PC-9 (cell line): ENCODE measurements around the gene BRSK2.

Experiments
- EZH2 ChIP-seq: fragments of 200-600 bp; sonication (generic); IDR thresholded peaks from 2 replicates; pipeline ENCODE4 v1.8.0; 2017; ENCODE audit warnings: antibody characterized with exemption, low read depth
- TF ChIP-seq, protein P1 (sequence below): fragments of 200-600 bp; sonication (generic); conservative IDR thresholded peaks from 2 replicates; pipeline ENCODE4 v1.6.1; 2017; ENCODE audit warnings: mixed run types, antibody characterized with exemption, mild to moderate bottlenecking, moderate library complexity

DNA sequence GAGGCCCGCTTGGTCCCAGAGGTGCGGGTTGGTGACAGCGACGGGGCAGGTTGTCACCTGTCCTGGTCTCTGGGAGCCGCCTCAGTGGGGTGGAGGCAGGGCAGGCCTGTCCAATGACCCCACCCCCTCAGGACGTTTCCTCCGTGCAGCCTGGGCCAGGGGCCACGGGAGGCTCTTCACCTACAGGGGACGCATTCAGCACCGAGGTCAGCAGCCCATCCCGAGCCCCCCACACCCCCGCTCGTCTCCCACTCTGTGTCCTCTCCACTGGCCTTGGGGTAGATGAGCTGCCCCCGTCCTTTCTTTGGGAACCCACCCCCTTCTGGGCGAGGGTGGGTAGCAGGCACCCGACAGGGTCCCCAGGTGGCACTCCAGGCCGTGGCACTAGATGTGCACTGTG is 35.7 kb downstream of the BRSK2 start:
- TF ChIP-seq, protein P1, sequence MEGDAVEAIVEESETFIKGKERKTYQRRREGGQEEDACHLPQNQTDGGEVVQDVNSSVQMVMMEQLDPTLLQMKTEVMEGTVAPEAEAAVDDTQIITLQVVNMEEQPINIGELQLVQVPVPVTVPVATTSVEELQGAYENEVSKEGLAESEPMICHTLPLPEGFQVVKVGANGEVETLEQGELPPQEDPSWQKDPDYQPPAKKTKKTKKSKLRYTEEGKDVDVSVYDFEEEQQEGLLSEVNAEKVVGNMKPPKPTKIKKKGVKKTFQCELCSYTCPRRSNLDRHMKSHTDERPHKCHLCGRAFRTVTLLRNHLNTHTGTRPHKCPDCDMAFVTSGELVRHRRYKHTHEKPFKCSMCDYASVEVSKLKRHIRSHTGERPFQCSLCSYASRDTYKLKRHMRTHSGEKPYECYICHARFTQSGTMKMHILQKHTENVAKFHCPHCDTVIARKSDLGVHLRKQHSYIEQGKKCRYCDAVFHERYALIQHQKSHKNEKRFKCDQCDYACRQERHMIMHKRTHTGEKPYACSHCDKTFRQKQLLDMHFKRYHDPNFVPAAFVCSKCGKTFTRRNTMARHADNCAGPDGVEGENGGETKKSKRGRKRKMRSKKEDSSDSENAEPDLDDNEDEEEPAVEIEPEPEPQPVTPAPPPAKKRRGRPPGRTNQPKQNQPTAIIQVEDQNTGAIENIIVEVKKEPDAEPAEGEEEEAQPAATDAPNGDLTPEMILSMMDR = no peak
- no peak for TF ChIP-seq EZH2
